Measurements from ENCODE around the gene LEO1.
"Not testable (repeated sequence)": the region's sequence is repeated elsewhere in the genome, so short reads cannot be mapped to it uniquely, and the experiment has no call there.

LEO1 gene

GRCh38 chr15:52003710-52004109 lies 32.1 kb upstream of the LEO1 start:
- DNase-seq (ENCODE audit: low read depth): no peak

- DNase-seq (ENCODE audit: low read depth): not testable (repeated sequence)
Measured at GRCh38 chr15:52003089-52003488, 31.5 kb upstream of the LEO1 start.

- no peak for DNase-seq (ENCODE audit: low read depth)
Measured at GRCh38 chr15:52002351-52002750, 30.8 kb upstream of the LEO1 start.

GRCh38 chr15:51992953-51993352 lies 21.4 kb upstream of the LEO1 start:
- no peak for DNase-seq (ENCODE audit: low read depth)

GRCh38 chr15:51991141-51991540 lies 19.6 kb upstream of the LEO1 start:
- DNase-seq (ENCODE audit: low read depth): no peak

GRCh38 chr15:51982770-51983103 lies 11.2 kb upstream of the LEO1 start:
- DNase-seq (ENCODE audit: low read depth): no peak

GRCh38 chr15:51982013-51982769 lies 10.6 kb upstream of the LEO1 start:
- DNase-seq (ENCODE audit: low read depth): no peak

GRCh38 chr15:51973775-51974174 lies 2.2 kb upstream of the LEO1 start:
- no peak for DNase-seq (ENCODE audit: low read depth)

- DNase-seq (ENCODE audit: low read depth): no peak
Measured at GRCh38 chr15:51973220-51973619, 1.6 kb upstream of the LEO1 start.

- no peak for DNase-seq (ENCODE audit: low read depth)
Measured at GRCh38 chr15:51971032-51971374, 575 bp downstream of the LEO1 start.

- no peak for DNase-seq (ENCODE audit: low read depth)
Measured at GRCh38 chr15:51970132-51970817, 1.3 kb downstream of the LEO1 start.

- no peak for DNase-seq (ENCODE audit: low read depth)
Measured at GRCh38 chr15:51969728-51970127, 1.9 kb downstream of the LEO1 start.

GRCh38 chr15:51967583-51967982 lies 4.0 kb downstream of the LEO1 start:
- DNase-seq (ENCODE audit: low read depth): no peak

GRCh38 chr15:51966192-51966591 lies 5.4 kb downstream of the LEO1 start:
- DNase-seq (ENCODE audit: low read depth): no peak

GRCh38 chr15:51965691-51966090 lies 5.9 kb downstream of the LEO1 start:
- no peak for DNase-seq (ENCODE audit: low read depth)

- no peak for DNase-seq (ENCODE audit: low read depth)
Measured at GRCh38 chr15:51955504-51955903, 16.1 kb downstream of the LEO1 start.

GRCh38 chr15:51952805-51953204 lies 18.8 kb downstream of the LEO1 start:
- DNase-seq (ENCODE audit: low read depth): no peak

GRCh38 chr15:51947124-51947523 lies 24.5 kb downstream of the LEO1 start:
- no peak for DNase-seq (ENCODE audit: low read depth)

GRCh38 chr15:51939216-51939615 lies 32.4 kb downstream of the LEO1 start:
- DNase-seq (ENCODE audit: low read depth): no peak

GRCh38 chr15:51938286-51938685 lies 33.3 kb downstream of the LEO1 start:
- no peak for DNase-seq (ENCODE audit: low read depth)

- no peak for DNase-seq (ENCODE audit: low read depth)
Measured at GRCh38 chr15:51936105-51936478, 35.5 kb downstream of the LEO1 start.

GRCh38 chr15:51935466-51936104 lies 36.0 kb downstream of the LEO1 start:
- DNase-seq (ENCODE audit: low read depth): no peak

GRCh38 chr15:51932161-51932560 lies 39.4 kb downstream of the LEO1 start:
- no peak for DNase-seq (ENCODE audit: low read depth)

- no peak for DNase-seq (ENCODE audit: low read depth)
Measured at GRCh38 chr15:51931638-51932037, 39.9 kb downstream of the LEO1 start.
